SK-N-SH (cell line): ENCODE results near the gene ADNP2.

Source experiments
- EP300 ChIP-seq, 2 experiments: IDR thresholded peaks; 2 replicates each; pipeline versions ENCODE4 v1.4.0 to v1.6.1; 2012; ENCODE audit warnings: borderline replicate concordance in 1 of 2, low read depth in 1 of 2, low read length in 1 of 2
- FOXJ3 ChIP-seq: sonication (generic); formaldehyde crosslinking; IDR thresholded peaks from 2 replicates; pipeline ENCODE4 v1.5.1; 2020; ENCODE audit warnings: mild to moderate bottlenecking, missing genetic modification reagents
- MXI1 ChIP-seq: IDR thresholded peaks from 2 replicates; pipeline ENCODE4 v1.6.1; 2012; ENCODE audit warnings: mild to moderate bottlenecking, low read depth, low read length, improper control_type of control experiment
- POLR2AphosphoS5 ChIP-seq: IDR thresholded peaks from 2 replicates; pipeline ENCODE4 v1.6.1; 2012; ENCODE audit warnings: low read depth, low read length
- RAD21 ChIP-seq: IDR thresholded peaks from 2 replicates; pipeline ENCODE4 v1.6.1; 2012; ENCODE audit warnings: mild to moderate bottlenecking, low read length
- SMC3 ChIP-seq: IDR thresholded peaks from 2 replicates; pipeline ENCODE4 v1.6.1; 2012; ENCODE audit warnings: low read depth, low read length, improper control_type of control experiment
- YY1 ChIP-seq: IDR thresholded peaks from 2 replicates; pipeline ENCODE4 v1.4.0; 2012; ENCODE audit warnings: low read depth, mild to moderate bottlenecking
- TF ChIP-seq, protein P1 (sequence below): fragments of 200-600 bp; sonication (generic); IDR thresholded peaks from 2 replicates; pipeline ENCODE4 v1.6.1; 2017; ENCODE audit warnings: antibody characterized with exemption, mild to moderate bottlenecking, moderate library complexity

DNA sequence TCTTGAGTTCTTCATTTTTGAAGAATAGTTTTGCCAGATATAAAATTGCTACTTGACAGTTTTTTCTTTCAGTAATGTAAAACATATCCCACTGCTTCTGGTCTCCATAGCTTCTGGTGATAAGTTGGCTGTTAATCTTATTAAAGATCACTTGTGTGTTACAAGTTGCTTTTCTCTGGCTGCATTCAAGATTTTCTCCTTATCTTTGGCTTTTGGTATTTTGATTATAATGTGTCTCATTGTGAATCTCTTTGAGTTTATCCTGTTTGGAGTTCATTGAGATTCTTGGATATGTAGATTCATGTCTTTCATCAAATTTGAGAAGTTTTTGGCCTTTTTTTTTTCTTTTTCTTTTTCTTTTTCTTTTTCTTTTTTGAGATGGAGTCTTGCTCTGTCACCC is 20.2 kb upstream of the ADNP2 start:
- TF ChIP-seq, protein P1, sequence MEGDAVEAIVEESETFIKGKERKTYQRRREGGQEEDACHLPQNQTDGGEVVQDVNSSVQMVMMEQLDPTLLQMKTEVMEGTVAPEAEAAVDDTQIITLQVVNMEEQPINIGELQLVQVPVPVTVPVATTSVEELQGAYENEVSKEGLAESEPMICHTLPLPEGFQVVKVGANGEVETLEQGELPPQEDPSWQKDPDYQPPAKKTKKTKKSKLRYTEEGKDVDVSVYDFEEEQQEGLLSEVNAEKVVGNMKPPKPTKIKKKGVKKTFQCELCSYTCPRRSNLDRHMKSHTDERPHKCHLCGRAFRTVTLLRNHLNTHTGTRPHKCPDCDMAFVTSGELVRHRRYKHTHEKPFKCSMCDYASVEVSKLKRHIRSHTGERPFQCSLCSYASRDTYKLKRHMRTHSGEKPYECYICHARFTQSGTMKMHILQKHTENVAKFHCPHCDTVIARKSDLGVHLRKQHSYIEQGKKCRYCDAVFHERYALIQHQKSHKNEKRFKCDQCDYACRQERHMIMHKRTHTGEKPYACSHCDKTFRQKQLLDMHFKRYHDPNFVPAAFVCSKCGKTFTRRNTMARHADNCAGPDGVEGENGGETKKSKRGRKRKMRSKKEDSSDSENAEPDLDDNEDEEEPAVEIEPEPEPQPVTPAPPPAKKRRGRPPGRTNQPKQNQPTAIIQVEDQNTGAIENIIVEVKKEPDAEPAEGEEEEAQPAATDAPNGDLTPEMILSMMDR, result no peak
- no peak for TF ChIP-seq POLR2AphosphoS5
- TF ChIP-seq EP300 (IDR thresholded peaks at IDR 0.05; ENCODE audit: borderline replicate concordance in 1 of 2, low read depth in 1 of 2, low read length in 1 of 2), result no peak
- no peak for TF ChIP-seq MXI1
- TF ChIP-seq RAD21, result no peak
- no peak for TF ChIP-seq FOXJ3 (CRISPR knock-in tag)
- TF ChIP-seq YY1, result no peak
- no peak for TF ChIP-seq SMC3
